ENCODE measurements around the gene ENOSF1.
"Not testable (repeated sequence)": the region's sequence is repeated elsewhere in the genome, so short reads cannot be mapped to it uniquely, and the experiment has no call there.

ENOSF1 gene, protein sequence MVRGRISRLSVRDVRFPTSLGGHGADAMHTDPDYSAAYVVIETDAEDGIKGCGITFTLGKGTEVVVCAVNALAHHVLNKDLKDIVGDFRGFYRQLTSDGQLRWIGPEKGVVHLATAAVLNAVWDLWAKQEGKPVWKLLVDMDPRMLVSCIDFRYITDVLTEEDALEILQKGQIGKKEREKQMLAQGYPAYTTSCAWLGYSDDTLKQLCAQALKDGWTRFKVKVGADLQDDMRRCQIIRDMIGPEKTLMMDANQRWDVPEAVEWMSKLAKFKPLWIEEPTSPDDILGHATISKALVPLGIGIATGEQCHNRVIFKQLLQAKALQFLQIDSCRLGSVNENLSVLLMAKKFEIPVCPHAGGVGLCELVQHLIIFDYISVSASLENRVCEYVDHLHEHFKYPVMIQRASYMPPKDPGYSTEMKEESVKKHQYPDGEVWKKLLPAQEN
- total RNA-seq: 42.8 to 115 (median 46.3) reads per million in 3 experiments

DNA sequence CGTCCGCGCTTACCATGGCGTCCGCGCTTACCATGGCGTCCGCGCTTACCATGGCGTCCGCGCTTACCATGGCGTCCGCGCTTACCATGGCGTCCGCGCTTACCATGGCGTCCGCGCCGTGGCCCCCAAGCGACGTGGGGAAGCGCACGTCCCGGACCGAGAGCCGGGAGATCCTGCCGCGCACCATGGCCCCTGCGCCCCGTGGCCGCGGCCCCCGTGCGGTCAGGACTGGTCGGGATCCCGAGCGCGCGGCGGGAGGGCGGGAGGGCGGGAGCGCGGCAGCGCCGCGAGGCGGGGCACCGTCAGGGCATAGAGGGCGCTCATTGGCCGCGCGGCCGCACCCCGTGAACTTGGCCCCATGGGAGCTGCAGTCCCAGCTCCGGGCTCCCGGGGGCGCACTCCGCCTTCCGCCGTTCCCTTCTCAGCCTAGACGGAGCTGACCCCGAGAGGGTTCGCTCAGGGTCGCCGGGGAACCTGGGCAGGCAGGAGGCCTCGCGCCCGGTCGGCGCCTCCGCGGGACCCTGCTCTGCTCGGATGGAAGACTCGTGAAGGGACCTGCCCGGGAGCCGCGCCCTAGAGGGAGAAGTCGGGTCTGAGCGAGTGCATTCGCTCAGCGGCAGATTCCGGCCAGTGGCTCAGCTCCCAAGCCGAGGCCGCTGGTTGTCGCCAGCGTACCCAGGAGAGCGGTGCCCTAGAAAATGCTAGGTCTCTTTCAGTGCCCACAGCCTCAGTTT lies at the start of gene ENOSF1:
Gene ENOSF1 (minus strand): TSS at position 230 of the 734 bp plus-strand sequence. CDS start 43 bp downstream, at position 187.
- DNase-seq: peak; percentile 76

DNA sequence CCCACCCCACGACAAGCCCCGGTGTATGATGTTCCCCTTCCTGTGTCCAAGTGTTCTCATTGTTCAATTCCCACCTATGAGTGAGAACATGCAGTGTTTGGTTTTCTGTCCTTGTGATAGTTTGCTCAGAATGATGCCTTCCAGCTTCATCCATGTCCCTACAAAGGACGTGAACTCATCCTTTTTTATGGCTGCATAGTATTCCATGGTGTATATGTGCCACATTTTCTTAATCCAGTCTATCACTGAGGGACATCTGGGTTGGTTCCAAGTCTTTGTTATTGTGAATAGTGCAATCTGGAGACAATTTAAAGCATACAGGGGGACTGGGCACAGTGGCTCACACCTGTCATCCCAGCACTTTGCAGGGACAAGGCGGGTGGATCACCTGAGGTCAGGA lies 47.4 kb upstream of the ENOSF1 start:
- not testable (repeated sequence) for DNase-seq

DNA sequence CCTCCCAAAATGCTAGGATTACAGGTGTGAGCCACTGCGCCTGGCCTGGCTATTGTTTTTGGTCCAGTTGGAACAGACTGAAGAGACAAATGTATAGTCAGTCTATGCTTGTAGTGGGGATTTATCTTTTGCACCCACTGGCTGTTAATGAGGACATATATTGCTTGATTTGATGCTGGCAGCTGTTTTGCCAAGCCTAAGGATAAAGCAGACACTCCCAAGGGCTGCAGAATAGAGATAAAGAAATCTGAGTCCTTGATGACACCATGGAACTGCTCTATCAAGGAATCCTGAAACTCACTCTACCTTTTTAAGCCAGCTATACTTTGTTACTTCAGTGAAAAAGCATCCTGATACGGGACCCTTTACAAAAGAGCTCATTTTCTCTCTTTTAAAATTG lies 43.1 kb upstream of the ENOSF1 start:
- DNase-seq: no peak

DNA sequence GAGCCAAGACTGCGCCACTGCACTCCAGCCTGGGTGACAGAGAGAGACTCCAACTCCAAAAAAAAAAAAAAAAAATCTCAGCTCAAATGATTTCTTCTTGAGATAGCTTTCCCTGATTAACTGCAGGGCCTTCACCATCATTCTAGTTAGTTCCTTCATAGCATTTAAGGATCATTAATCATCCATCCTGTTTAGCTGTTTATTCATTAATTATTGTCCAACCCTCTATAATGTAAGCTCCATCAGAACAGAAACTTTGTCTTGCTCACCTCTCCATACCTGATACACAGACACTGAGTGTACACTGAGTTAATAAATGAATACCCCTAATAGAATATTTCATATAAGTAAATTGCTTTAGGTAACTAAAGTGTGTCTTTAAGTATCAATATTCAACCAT lies 42.2 kb upstream of the ENOSF1 start:
- no peak for DNase-seq

DNA sequence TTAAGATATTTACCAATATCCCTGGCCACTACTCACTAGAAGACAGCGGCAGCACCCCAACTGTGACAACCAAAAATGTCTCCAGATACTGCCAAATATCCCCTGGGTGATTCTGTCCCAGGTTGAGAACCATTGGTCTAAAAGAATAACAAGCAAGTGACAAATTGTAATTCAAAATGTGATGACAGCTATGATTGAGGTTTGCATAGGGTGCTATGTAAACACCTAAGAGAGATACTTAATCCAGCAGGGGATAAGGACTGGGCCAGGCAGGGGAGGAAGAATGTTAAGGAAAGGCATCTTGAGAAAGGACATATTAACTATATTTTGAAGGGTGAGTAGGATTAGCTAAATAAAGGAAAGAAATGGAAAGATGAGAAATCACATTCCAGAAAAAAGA lies 38.0 kb upstream of the ENOSF1 start:
- no peak for DNase-seq

DNA sequence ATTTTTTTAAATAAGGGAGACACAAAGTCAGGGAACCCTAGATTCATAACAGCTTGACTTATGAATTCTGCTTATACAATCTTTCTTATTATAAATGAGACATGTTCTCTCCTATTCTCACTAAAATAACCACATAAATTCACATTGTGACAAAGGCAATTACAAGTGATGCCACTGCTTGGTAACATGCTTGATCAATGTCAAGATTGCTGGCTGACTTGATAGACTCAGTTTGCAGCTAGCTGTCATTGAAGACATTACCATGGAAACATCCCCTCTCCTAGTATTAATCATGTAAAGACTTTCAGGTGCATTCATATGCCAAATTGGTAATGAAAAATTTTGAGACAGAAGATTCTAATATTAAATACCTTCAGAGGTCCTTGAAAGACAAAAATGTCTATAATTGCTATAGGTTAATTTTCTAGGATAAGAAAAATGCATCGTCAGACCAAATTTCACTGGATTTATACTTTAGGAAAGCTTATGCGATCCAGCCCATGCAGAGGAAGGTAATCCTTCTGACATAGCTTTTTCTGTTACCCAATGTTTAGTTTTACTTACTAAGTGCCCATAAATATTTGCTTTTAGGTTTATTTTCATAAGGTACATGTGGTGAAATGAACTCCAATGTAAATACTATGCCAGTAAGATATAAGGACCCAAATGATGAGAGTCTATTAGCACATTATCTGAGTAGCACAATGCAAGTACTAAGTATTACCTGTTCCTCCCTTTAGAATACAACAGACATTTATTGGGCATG lies 32.6 kb upstream of the ENOSF1 start:
- no peak for DNase-seq

DNA sequence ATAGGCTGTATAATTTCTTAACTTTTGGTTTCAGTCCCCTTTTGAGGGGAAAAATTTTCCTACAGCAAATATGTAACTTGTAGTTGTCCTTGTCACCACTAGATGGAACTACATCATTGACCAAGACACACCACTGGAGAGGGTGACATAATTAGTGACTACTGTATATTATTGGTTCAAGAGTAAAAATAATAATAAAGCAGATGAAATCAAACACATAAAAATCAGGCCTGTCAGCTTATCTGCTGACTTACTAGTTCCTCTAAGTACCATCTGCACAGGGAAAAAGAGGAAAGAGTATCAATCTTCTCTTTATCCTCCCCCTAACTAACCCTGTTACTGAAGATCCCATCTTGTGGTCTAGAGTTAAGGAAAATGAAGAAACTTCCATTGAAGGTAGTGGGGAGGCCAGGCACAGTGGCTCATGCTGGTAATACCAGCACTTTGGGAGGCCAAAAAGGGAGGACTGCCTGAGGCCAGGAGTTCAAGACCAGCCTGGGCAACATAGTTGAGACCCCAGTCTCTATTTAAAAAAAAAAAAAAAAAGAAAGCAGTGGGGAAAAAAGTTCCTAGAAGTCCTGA lies 29.6 kb upstream of the ENOSF1 start:
- DNase-seq: peak; percentile 33

DNA sequence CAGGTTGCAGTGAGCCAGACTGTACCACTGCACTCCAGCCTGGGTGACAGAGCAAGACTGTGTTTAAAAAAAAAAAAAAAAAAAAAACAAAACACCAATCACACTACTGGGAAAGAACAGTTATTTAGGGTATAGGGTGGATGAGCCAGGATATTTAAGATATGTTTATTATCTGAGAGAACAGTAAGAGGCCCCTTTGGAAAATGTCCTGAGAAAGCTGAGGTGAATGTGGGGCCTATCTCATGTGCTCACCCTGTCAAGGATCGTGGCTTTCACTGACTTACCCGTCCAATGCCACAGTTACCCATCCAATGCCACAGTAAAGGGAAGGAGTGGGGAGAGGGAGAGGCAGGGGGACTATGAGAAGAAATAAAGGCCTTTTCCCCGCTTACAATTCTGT lies 19.9 kb upstream of the ENOSF1 start:
- DNase-seq: no peak

DNA sequence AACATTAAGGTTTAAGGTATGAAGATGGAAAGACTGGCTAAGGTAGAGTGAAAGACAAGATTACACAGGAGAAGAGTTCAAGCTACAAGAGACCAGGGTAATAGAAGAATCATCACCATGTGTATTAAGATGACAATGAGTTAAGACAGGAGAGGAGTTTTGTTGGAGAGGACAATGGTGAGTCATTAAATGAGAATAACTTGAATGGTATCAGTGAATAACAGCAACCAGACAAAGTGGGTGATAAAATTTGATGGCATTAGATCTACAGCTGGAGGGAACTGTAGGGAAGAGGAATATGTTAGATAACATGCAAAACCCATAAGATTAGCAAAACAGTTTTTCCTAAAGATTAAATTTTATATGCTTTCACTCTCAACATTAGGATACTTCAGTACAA lies 18.8 kb upstream of the ENOSF1 start:
- no peak for DNase-seq

DNA sequence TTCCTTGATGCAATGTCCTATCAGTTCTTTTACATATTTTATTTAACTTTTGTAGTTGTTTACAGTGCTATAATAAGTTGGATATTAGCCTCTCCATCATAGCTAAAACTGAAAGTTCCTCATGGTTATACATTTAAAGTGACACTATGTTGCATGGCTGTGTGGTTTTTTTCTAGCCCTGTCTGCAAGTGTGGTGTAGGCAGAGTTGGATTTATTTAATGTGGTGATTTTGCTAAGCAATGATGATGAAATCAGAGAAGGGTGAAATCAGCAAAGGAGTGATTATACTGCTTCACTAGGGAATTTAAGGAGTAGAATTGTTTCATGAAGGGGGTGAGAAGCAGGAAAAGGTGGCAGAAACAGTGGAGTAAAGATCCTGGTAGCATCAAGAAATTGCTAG lies 18.3 kb upstream of the ENOSF1 start:
- no peak for DNase-seq

DNA sequence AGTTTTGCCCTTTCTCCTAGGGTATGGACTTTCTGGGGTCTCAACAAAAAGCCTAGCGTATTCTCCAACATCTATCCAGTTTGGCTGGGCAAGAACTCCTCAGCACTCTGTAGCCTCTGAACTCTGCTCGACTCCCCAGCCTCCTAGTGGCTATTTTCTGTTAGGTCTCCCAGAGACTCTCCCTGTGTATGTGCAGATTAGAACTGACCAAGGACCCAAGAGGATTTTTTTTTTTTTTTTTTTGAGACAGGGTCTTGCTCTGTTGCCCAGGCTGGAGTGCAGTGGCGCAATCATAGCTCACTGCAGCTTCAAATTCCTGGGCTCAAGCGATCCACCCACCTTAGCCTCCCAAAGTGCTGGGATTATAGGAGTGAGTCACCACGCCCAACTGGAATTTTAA lies 17.7 kb upstream of the ENOSF1 start:
- DNase-seq: not testable (repeated sequence)

DNA sequence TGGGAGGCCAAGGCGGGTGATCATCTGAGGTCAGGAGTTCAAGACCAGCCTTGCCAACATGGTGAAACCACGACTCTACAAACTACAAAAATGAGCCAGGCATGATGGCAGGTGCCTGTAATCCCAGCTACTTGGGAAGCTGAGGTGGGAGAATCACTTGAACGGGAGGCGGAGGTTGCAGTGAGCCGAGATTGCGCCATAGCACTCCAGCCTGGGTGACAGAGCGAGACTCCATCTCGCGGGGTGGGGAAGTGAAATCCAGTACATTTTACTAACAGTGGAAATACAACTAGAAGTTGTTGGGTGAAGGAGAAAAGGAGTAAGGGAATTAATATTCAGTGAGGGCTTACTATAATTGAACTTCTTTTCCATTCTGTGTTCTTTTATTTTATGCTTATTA lies 13.2 kb upstream of the ENOSF1 start:
- DNase-seq: no peak

DNA sequence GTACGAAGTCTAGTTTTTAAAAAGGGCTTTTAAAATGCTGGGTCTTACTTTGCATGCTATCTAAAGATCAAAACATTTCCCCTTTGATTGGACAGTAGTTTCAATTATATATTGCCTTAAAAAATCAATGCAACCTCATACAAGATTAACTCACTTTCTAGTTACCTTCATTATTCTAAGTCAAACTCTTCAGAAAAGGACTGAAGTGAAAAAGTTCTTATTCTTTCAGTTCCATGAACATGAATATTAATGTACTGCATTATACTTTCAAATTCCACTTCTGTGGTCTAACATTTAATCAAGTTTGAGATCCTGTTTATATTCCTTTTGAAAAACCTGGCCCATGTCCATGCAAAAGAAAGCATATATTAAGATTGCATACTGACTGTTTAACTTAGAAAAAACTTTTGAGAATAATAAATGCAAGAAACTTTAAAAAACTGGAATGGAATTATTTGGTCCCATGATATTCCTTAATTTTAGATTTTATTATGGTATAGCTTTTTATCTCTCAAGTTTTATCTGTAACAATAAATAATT lies 11.2 kb upstream of the ENOSF1 start:
- DNase-seq: no peak

DNA sequence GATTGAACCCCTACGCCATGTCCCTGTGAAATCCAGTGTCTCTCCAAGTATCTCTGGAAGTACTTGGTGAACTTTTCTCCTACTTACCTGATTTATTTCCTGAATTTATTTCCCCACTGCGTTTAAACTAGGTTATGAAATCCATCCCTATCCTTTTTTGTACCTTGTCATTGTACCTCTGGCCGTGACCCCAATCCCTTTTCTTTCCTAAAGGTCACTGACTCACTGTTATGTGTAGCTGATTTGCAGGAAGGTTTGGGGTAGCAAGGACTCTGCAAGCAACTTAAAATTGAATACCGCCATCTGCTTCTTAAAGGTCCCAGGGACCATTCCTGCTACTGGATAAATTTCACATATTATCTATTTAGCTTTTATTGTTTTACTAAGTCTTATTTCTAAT lies 4.6 kb upstream of the ENOSF1 start:
- DNase-seq: no peak

DNA sequence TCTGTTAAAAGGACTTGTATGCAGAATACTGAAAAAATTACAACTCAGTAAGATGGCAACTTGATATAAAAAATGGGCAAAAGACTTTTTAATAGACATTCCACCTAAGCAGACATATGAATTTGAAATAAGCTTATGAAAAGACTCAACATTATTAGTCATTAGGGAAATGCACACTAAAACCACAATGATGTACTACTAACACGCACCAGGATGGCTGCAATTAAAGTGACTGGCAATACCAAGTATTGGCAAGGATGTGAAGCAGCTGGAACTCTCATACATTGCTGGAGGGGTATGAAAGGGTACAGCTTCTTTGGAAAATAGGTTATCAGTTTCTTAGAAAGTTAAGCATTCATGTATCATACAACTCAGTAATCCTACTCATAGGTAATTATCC lies 3.2 kb upstream of the ENOSF1 start:
- DNase-seq: no peak

DNA sequence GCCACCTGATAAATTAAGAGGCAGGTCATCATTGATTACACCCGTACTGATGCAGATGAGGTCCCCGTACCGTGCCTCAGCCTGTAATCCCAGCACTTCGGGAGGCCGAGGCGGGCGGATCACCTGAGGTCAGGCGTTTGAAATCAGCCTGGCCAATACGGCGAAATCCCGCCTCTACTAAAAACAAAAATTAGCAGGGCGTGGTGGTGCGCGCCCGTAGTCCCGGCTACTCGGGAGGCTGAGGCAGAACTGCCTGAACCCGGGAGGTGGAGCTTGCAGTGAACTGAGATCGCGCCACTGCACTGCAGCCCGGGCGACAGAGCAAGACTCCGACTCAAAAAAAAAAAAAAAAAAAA lies 683 bp upstream of the ENOSF1 start:
- no peak for DNase-seq

DNA sequence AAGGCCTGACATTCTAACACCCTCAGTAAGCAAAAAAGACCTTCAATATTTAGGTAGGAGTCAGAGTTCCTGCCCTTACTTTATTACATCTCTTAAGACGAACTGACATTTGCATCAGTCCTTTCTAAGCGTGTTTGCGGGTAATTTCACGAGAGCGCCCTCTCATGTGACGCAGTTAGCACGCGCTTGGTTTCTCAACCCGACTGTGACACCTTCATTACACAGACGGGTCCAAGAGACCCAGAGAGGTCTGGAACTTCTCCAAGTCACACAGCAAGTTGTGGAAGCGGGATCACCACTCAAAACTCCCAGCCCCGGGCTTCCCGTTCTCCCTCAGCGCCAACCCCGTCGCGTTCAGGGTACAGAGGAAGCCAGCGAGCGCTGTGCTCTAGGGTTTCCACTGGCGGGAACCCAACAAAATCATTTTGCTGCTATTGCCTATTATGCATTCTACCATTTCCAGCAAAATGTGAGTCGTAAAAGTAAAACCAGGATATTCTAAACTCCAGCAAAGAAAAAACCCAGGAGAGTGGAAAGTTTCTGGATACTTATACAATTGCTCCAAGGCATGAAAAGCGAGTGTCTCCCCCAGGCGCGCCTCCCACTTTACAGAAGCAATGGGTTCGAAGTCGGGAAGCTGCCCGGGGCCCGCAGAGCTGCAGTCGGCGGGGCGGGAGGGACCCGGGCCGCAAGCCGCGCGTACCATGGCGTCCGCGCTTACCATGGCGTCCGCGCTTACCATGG lies 601 bp downstream of the ENOSF1 start:
- peak; percentile 78 for DNase-seq

DNA sequence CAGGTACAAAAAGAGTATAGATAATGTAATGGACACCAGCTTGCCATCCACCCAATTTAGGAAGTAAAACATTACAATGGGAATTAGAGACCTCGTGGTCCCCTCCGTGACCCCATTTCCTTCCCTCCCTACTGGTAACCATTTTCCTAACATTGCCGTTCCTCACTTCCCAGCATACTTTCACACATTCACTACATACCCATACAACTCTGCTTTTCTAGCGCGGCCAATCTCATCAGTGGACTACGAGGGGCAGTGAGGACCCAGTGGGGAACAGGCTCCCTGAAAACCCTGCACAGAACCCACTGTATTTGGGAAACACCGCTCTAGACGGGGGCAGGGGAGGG lies 1.1 kb downstream of the ENOSF1 start:
- DNase-seq: no peak

DNA sequence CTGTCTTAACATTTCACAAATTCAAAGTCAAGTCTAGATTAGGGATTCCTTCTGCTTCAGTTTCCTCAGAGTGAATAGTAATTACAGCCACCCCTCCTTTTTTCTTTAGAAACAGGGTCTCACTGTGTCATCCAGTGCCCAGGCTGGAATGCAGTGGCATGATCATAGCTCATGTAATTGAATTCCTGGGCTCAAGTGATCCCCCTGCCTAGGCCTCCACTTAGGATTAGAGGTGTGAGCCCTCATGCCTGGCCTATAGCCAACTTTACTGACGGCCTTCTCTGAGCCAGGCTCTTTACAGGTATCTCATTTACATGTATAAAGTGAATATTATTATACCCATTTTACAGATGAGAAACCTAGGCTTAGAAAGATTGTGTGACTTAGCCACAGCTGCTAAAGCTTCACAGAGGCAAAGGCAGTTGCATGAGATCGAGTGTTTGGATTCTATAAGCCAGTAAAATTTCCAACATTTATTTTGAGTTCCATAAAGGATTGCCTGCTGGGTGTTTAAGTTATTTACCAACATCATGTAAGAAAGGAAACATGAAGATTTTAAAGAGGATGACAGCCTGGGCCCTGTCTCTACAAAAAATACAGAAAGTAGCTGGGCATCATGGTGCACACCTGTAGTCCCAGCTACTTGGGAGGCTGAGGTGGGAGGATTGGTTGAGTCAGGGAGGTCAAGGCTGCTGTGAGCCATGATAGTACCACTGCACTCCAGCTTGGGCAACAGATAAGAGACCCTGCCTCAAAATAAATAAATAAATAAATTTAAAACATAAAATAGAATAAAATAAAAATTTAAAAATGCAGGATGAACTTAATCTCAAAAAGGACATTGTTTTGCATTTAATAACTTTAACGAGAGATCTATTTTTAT lies 1.8 kb downstream of the ENOSF1 start:
- DNase-seq: no peak

DNA sequence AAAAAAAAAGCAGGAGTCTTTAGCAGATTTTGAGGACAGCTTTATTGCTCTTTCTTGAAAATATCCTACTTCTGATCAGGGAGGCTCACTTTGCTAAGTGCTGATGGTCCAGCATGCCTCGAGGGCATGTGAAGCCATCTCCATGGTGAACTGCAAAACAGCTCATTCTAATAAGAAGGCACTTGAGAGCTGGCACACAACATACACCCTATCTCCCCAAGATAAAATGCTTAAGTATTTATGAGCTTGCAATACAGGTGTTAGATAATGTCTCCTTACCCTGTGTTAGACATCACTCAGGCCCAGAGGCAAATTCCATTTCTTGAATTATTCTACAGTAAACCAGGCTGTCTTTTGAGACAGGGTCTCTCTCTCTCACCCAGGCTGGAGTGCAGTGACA lies 2.7 kb downstream of the ENOSF1 start:
- no peak for DNase-seq

DNA sequence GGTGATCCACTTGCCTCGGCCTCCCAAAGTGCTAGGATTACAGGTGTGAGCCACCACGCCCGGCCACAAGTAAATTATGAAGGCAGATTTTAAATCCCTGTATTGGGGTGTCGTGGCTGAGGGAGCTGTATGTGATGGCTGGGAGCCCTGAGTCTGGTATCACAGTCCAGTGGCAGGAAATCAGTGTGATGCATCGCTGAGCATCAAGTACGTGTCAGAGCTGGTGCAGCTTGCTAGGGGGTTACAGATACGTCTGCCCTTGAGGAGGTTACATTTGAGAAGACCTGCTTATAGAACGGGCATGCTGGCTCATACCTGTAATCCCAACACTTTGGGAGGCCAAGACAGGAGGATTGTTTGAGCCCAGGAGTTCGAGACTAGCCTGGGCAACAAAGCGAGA lies 4.3 kb downstream of the ENOSF1 start:
- DNase-seq: no peak
